ENCODE data around the gene SNED1. TPM values are rescaled to one million over a fixed set of nuclear protein-coding genes. Genes with fewer than 3 reads are reported as not detected.

The SNED1 gene
- polyA plus RNA-seq, 2 of the 4 experiments (the other 2 are of a cell fraction) = 0.15 to 0.21 TPM

GRCh38 chr2:241096979-241097378, 98.6 kb downstream of the SNED1 start:
- Histone ChIP-seq H3K27ac (no peak overlapping the region), H3K4me1 (peaks cover 37% of the 10 kb centered on the region), H3K9me3 (no peaks in the 10 kb centered on the region), H3K4me3 (no peak overlapping the region), H3K4me2 (no peak overlapping the region)
- no peak for DNase-seq (ENCODE audit: low read depth in 1 of 2, low spot score in 1 of 2)
- WGBS (ENCODE audit: missing lambda C conversion rate) = 95% methylated on average over 8 of the region's 8 CpGs
- POLR2A ChIA-PET = no interaction called here
- CTCF ChIA-PET = no interaction called here
- ATAC-seq = no peak
- TF ChIP-seq CBX2 (IDR thresholded peaks at IDR 0.05; ENCODE audit: borderline replicate concordance, low read depth) (no peak), CHD4 (IDR thresholded peaks at IDR 0.05; ENCODE audit: borderline replicate concordance) (no peak), EHMT2 (IDR thresholded peaks at IDR 0.05; ENCODE audit: low read depth) (no peak), RFX5 (IDR thresholded peaks at IDR 0.05) (no peak), NR3C1 (IDR thresholded peaks at IDR 0.05) (no peak), ATOH8 (CRISPR knock-in tag; IDR thresholded peaks at IDR 0.05; ENCODE audit: low read depth) (no peak), HES2 (IDR thresholded peaks at IDR 0.05) (no peak), CHD2 (IDR thresholded peaks at IDR 0.05; ENCODE audit: low read length, partially characterized antibody) (no peak), CTCF (IDR thresholded peaks at IDR 0.05) (no peak), SMC3 (IDR thresholded peaks at IDR 0.05) (no peak), GATA3 (IDR thresholded peaks at IDR 0.05; ENCODE audit: borderline replicate concordance) (no peak), SREBF2 (IDR thresholded peaks at IDR 0.05) (no peak), RCOR1 (IDR thresholded peaks at IDR 0.05; ENCODE audit: low read depth, low read length) (no peak)
- FAIRE-seq = no peak

- ChIA-PET POLR2A (no interaction called here), CTCF (no interaction called here)
- Histone ChIP-seq H3K4me1 (peaks cover 25% of the 10 kb centered on the region), H3K4me3 (no peak overlapping the region), H3K9me3 (no peaks in the 10 kb centered on the region), H3K4me2 (no peak overlapping the region), H3K27ac (no peak overlapping the region)
- no peak for TF ChIP-seq RCOR1 (IDR thresholded peaks at IDR 0.05; ENCODE audit: low read depth, low read length)
- TF ChIP-seq RARB (CRISPR knock-in tag; IDR thresholded peaks at IDR 0.05) = no peak
- TF ChIP-seq FOSL2 (IDR thresholded peaks at IDR 0.05) = no peak
- TF ChIP-seq FOSL2 (CRISPR knock-in tag; IDR thresholded peaks at IDR 0.05) = no peak
- no peak for TF ChIP-seq HOXB13 (CRISPR knock-in tag; IDR thresholded peaks at IDR 0.05; ENCODE audit: low read depth)
- TF ChIP-seq BCL3 (IDR thresholded peaks at IDR 0.05) = no peak
- no peak for TF ChIP-seq MAX (IDR thresholded peaks at IDR 0.05)
- TF ChIP-seq PHF8 (IDR thresholded peaks at IDR 0.05; ENCODE audit: borderline replicate concordance, low read depth) = no peak
- no peak for TF ChIP-seq CEBPB (IDR thresholded peaks at IDR 0.05)
- no peak for TF ChIP-seq JUN (IDR thresholded peaks at IDR 0.05)
- no peak for TF ChIP-seq NFE2L2 (conservative IDR thresholded peaks at IDR 0.05; ENCODE audit: low read length)
- no peak for TF ChIP-seq KDM1A (IDR thresholded peaks at IDR 0.05; ENCODE audit: low read depth)
- TF ChIP-seq RAD21 (conservative IDR thresholded peaks at IDR 0.05 in 1 of 2, IDR thresholded peaks at IDR 0.05 in 1 of 2) = no peak
- TF ChIP-seq TFCP2L1 (CRISPR knock-in tag; IDR thresholded peaks at IDR 0.05) = no peak
- no peak for TF ChIP-seq RFX5 (IDR thresholded peaks at IDR 0.05)
- TF ChIP-seq TP53 (CRISPR knock-in tag; IDR thresholded peaks at IDR 0.05) = no peak
- no peak for TF ChIP-seq ZSCAN20 (CRISPR knock-in tag; IDR thresholded peaks at IDR 0.05)
- 98% methylated on average over 5 of the region's 5 CpGs for WGBS (ENCODE audit: missing lambda C conversion rate)
- DNase-seq (ENCODE audit: low read depth in 1 of 2, low spot score in 1 of 2) = no peak
- ATAC-seq = no peak
- no peak for FAIRE-seq
Observed at GRCh38 chr2:241099246-241099645, 100.8 kb downstream of the SNED1 start.
